GM19238 (cell line): ENCODE measurements around the gene CHST1.

Source experiments
- DNase-seq: peaks from one replicate; pipeline ENCODE4 v3.0.0; 2011; ENCODE audit warnings: low spot score; ENCODE audit not compliant: insufficient read length

CHST1 gene

GRCh38 chr11:45646275-45646927 lies 19.0 kb downstream of the CHST1 start:
- DNase-seq = no peak

- DNase-seq = no peak
These were observed 20.2 kb downstream of the CHST1 start for GRCh38 chr11:45644981-45645889.

- DNase-seq = no peak
These were observed 21.7 kb downstream of the CHST1 start for GRCh38 chr11:45643598-45644260.

GRCh38 chr11:45641961-45642360 lies 23.5 kb downstream of the CHST1 start:
- DNase-seq = no peak

GRCh38 chr11:45638051-45638450 lies 27.4 kb downstream of the CHST1 start:
- no peak for DNase-seq

GRCh38 chr11:45635907-45636306 lies 29.5 kb downstream of the CHST1 start:
- DNase-seq = no peak

GRCh38 chr11:45625611-45626010 lies 39.8 kb downstream of the CHST1 start:
- DNase-seq = no peak

GRCh38 chr11:45624095-45624494 lies 41.3 kb downstream of the CHST1 start:
- no peak for DNase-seq

GRCh38 chr11:45622861-45623260 lies 42.6 kb downstream of the CHST1 start:
- DNase-seq = no peak

- DNase-seq = no peak
These were observed 43.1 kb downstream of the CHST1 start for GRCh38 chr11:45622283-45622682.

- DNase-seq = no peak
These were observed 43.8 kb downstream of the CHST1 start for GRCh38 chr11:45621588-45621987.

GRCh38 chr11:45620243-45620642 lies 45.2 kb downstream of the CHST1 start:
- DNase-seq = no peak

- no peak for DNase-seq
These were observed 46.5 kb downstream of the CHST1 start for GRCh38 chr11:45618897-45619296.

- no peak for DNase-seq
These were observed 47.4 kb downstream of the CHST1 start for GRCh38 chr11:45617871-45618601.

GRCh38 chr11:45616802-45617549 lies 48.4 kb downstream of the CHST1 start:
- no peak for DNase-seq

GRCh38 chr11:45615182-45615792 lies 50.1 kb downstream of the CHST1 start:
- no peak for DNase-seq

GRCh38 chr11:45614196-45614828 lies 51.1 kb downstream of the CHST1 start:
- no peak for DNase-seq

GRCh38 chr11:45610627-45611026 lies 54.8 kb downstream of the CHST1 start:
- no peak for DNase-seq

GRCh38 chr11:45609902-45610301 lies 55.5 kb downstream of the CHST1 start:
- DNase-seq = no peak

GRCh38 chr11:45609337-45609736 lies 56.1 kb downstream of the CHST1 start:
- no peak for DNase-seq
